NT2/D1 (cell line): ENCODE data around the gene FNDC3B.

Experiments used
- DNase-seq: peaks from one replicate; pipeline ENCODE4 v3.0.0-alpha.2; 2011; ENCODE audit warnings: low read depth, low spot score
- H3K27me3 ChIP-seq: 2 replicates; pipeline ENCODE4 v1.6.0; 2011; ENCODE audit warnings: mild to moderate bottlenecking; ENCODE audit not compliant: insufficient read length, insufficient read depth
- H3K36me3 ChIP-seq: 2 replicates; pipeline ENCODE4 v1.6.1; 2011; ENCODE audit warnings: mild to moderate bottlenecking, low read length, mixed read lengths; ENCODE audit not compliant: insufficient read depth, insufficient read length
- H3K4me1 ChIP-seq: 2 replicates; pipeline ENCODE4 v1.5.1; 2011; ENCODE audit not compliant: insufficient read depth, insufficient read length
- H3K4me3 ChIP-seq: 2 replicates; pipeline ENCODE4 v1.5.1; 2011; ENCODE audit warnings: low read depth; ENCODE audit not compliant: insufficient read length
- H3K9ac ChIP-seq: 2 replicates; pipeline ENCODE4 v1.6.0; 2011; ENCODE audit warnings: low read depth; ENCODE audit not compliant: insufficient read length
- H3K9me3 ChIP-seq: 2 replicates; pipeline ENCODE4 v1.5.1; 2011; ENCODE audit warnings: mild to moderate bottlenecking, low read length; ENCODE audit not compliant: insufficient read depth
- SUZ12 ChIP-seq: IDR thresholded peaks from 2 replicates; pipeline ENCODE4 v1.6.1; 2011; ENCODE audit not compliant: insufficient read length, insufficient read depth; ENCODE audit errors: extremely low read depth
- YY1 ChIP-seq: IDR thresholded peaks from 2 replicates; pipeline ENCODE4 v1.6.1; 2011; ENCODE audit not compliant: insufficient read length, insufficient read depth
- ZNF274 ChIP-seq: IDR thresholded peaks from 2 replicates; pipeline ENCODE4 v1.6.1; 2011; ENCODE audit warnings: mild to moderate bottlenecking, low read depth, low read length

Gene FNDC3B

GRCh38 chr3:172209333-172210321 is 170.2 kb downstream of the FNDC3B start:
- H3K27me3 ChIP-seq = no peaks in the 10 kb centered on the region
- TF ChIP-seq ZNF274 (no peak), YY1 (no peak), SUZ12 (no peak)
- peaks cover 14% of the 10 kb centered on the region for H3K36me3 ChIP-seq
- DNase-seq = no peak
- peaks cover 13% of the 10 kb centered on the region for H3K4me1 ChIP-seq
- peaks cover 17% of the 10 kb centered on the region for H3K9me3 ChIP-seq
- no peak overlapping the region for H3K4me3 ChIP-seq
- no peak overlapping the region for H3K9ac ChIP-seq

- Histone ChIP-seq H3K9ac (no peak overlapping the region), H3K4me1 (peaks cover 13% of the 10 kb centered on the region), H3K36me3 (peaks cover 12% of the 10 kb centered on the region), H3K27me3 (no peaks in the 10 kb centered on the region), H3K9me3 (peaks cover 10% of the 10 kb centered on the region), H3K4me3 (no peak overlapping the region)
- no peak for DNase-seq
- TF ChIP-seq ZNF274 = no peak
- TF ChIP-seq YY1 = no peak
- no peak for TF ChIP-seq SUZ12
Measured at GRCh38 chr3:172210355-172210754, 171.0 kb downstream of the FNDC3B start.

DNA sequence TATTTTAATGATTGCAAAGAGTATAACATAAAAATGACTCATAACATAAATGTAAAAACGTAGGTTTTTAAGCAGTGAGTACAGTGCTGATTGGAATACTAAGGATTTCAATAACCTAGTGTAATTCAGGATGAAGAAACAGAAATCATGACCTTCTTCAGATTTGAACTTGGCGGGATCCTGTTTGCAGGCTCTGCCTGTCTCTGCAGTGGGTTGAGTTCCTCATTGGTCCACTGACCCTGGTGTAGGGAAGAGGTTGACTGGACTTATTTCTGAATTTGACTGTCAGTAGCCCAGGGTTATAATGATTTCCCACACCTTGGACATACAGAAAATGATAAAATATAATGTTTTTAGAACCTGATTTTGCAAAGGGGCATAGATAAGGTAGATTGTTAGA is 171.7 kb downstream of the FNDC3B start:
- peaks cover 13% of the 10 kb centered on the region for H3K4me1 ChIP-seq

DNA sequence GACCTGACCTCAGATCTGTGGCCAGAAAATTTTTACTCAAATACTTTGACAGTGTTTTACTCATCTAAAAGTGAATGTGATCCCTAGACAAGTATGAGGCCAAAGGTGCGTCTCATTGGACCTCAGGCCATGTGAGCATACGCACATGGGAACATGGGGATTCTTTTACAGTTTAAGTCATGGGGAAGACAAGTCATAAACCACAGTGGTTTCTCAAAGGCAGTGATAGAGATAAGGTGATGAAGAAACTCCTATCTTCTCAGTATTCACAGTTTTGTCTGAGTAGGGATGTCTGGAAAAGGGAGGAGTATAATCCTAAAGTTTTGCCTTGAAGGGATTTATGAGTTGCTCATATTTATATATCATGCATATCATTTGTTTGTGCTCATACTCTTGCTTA is 173.8 kb downstream of the FNDC3B start:
- DNase-seq = no peak
- Histone ChIP-seq H3K9ac (no peak overlapping the region), H3K4me1 (peaks cover 15% of the 10 kb centered on the region)

More for the DNA sequence above, 171.7 kb downstream of the FNDC3B start:
- DNase-seq = no peak
- peaks cover 8% of the 10 kb centered on the region for H3K36me3 ChIP-seq
- TF ChIP-seq SUZ12 = no peak
- TF ChIP-seq YY1 = no peak
- peaks cover 2% of the 10 kb centered on the region; the same call in 1 of the 2 replicates for H3K9me3 ChIP-seq
- no peak overlapping the region for H3K9ac ChIP-seq
- no peaks in the 10 kb centered on the region for H3K27me3 ChIP-seq
- H3K4me3 ChIP-seq = no peak overlapping the region

DNA sequence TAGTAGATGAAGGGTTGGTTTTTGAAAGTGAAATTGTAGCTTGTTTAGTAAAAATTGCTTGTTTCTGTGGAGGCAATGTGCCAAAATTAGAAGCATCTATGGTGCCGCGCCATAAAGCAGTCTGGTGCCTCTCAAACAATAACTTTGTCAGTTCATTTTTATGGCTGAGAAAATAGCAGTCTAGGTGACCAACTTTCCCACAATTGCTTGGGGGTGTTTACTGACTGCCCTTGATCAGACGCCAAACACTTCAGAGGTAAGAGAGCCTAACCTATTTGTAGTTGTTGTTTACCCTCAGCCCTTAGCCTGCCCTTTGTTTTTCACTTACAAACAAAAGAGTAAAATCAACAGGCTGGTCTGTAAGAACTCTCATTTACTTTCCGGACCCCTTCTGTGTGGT is 174.5 kb downstream of the FNDC3B start:
- TF ChIP-seq SUZ12 (no peak), ZNF274 (no peak), YY1 (no peak)
- peaks cover 14% of the 10 kb centered on the region for H3K4me1 ChIP-seq
- no peak for DNase-seq

More for the DNA sequence above, 173.8 kb downstream of the FNDC3B start:
- Histone ChIP-seq H3K27me3 (no peaks in the 10 kb centered on the region), H3K9me3 (no peaks in the 10 kb centered on the region), H3K4me3 (no peak overlapping the region), H3K36me3 (peaks cover 8% of the 10 kb centered on the region)
- TF ChIP-seq SUZ12 (no peak), ZNF274 (no peak), YY1 (no peak)

DNA sequence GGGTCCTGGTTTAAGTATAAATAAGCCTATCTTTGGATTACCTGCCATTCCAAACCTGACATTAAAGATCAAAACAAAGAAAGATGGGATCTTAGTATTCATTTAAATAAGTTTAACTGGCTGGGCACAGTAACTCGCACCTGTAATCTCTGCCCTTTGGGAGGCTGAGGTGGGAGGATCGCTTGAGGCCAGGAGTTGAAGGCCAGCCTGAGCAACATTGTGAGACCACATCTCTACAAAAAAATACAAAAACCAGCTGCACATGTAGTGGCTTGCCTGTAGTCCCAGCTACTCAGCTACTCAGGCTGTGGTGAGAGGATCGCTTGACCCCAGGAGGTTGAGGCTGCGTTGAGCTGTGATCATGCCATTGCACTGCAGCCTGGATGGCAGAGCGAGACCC is 176.9 kb downstream of the FNDC3B start:
- no peak for DNase-seq
- no peak for TF ChIP-seq SUZ12
- Histone ChIP-seq H3K36me3 (no peaks in the 10 kb centered on the region), H3K9ac (no peak overlapping the region), H3K4me3 (no peak overlapping the region), H3K27me3 (no peaks in the 10 kb centered on the region), H3K4me1 (peaks cover 5% of the 10 kb centered on the region), H3K9me3 (no peaks in the 10 kb centered on the region)

More for the DNA sequence above, 174.5 kb downstream of the FNDC3B start:
- peaks cover 8% of the 10 kb centered on the region for H3K36me3 ChIP-seq
- no peaks in the 10 kb centered on the region for H3K9me3 ChIP-seq
- no peak overlapping the region for H3K9ac ChIP-seq
- H3K4me3 ChIP-seq = no peak overlapping the region
- no peaks in the 10 kb centered on the region for H3K27me3 ChIP-seq

- no peak for DNase-seq
- TF ChIP-seq SUZ12 (no peak), ZNF274 (no peak), YY1 (no peak)
- H3K27me3 ChIP-seq = no peaks in the 10 kb centered on the region
- no peak overlapping the region for H3K9ac ChIP-seq
- H3K4me1 ChIP-seq = peaks cover 5% of the 10 kb centered on the region
- H3K4me3 ChIP-seq = no peak overlapping the region
- H3K36me3 ChIP-seq = no peaks in the 10 kb centered on the region
- H3K9me3 ChIP-seq = no peaks in the 10 kb centered on the region
Measured at GRCh38 chr3:172216911-172217310, 177.5 kb downstream of the FNDC3B start.

- no peaks in the 10 kb centered on the region for H3K27me3 ChIP-seq
- no peaks in the 10 kb centered on the region for H3K36me3 ChIP-seq
- no peak overlapping the region for H3K9ac ChIP-seq
- H3K9me3 ChIP-seq = no peaks in the 10 kb centered on the region
- no peak overlapping the region for H3K4me3 ChIP-seq
- no peak for DNase-seq
- TF ChIP-seq SUZ12 (no peak), YY1 (no peak), ZNF274 (no peak)
- H3K4me1 ChIP-seq = peaks cover 7% of the 10 kb centered on the region
Measured at GRCh38 chr3:172217877-172218276, 178.5 kb downstream of the FNDC3B start.
